ENCODE measurements around the gene KLHL4.
"Not testable (repeated sequence)": the region's sequence is repeated elsewhere in the genome, so short reads cannot be mapped to it uniquely, and the experiment has no call there.

The KLHL4 gene

DNA sequence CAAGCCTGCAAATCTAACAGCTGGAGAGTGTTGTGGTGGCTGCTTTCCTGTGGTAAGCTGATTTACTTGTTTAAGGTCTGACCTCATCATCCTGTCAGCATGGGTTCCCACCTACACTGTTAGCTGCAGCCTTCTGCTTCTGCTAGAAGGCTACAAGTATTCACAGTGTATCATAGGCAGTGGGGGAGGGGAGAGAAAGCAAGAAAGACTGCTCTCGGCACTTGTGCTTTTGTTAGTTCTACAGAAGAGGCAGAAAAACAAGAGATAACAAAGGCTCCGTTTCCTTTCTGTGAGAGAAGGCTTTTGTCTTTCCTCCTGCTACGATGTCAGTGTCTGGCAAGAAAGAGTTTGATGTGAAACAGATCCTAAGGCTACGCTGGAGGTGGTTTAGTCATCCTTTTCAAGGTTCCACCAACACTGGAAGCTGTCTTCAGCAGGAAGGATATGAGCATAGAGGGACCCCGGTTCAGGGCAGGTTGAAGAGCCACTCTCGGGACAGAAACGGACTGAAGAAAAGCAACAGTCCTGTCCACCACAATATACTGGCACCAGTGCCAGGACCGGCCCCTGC lies at the start of gene KLHL4:
TSS of gene KLHL4 (plus strand) at position 232 of the 571 bp plus-strand sequence. CDS start at position 324, 92 bp downstream.
- DNase-seq, result peak; percentile 62

GRCh38 chrX:87468941-87469340 lies 48.7 kb upstream of the KLHL4 start:
- no peak for DNase-seq

DNA sequence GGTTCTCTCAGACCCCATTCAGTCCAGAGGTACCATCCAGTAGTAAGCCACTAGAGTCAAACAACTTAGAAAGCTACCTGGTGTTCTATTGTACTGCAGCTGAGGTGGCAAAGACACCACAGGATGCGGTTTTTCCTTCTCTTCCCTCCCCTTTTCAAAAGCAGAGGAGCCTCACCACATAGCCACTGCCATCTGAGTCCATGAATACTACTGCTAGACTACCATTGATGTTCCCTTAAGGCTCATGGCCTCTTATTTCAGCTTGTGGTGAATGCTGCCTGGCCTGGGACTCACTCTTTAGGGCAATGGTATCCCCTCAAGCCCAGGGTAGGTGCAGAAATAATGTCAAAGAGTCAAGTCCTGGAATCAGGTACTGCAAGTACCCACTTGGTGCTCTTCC lies 41.8 kb upstream of the KLHL4 start:
- no peak for DNase-seq

- DNase-seq, result not testable (repeated sequence)
Observed at GRCh38 chrX:87478703-87479102, 38.9 kb upstream of the KLHL4 start.

DNA sequence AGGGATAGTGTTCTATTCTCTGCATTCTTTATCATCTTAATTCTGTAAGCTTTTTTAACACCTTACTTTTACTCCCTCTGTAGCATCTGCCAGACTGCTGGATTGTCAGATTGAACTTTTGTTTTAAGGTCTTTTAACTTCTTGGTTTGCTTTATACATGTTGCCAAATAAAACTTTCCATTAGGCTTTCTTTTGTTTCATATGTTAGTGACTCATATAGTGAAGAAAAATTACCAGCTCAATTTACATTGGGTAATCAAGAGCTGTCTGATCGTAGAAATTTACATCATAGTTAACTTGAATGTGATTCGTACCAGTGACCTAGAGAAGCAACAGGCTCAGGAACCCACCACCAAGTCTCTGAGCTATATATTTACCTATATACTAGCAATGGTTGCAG lies 28.5 kb upstream of the KLHL4 start:
- DNase-seq, result no peak

GRCh38 chrX:87515836-87516235 lies 1.8 kb upstream of the KLHL4 start:
- DNase-seq, result no peak

- DNase-seq, result no peak
Observed at GRCh38 chrX:87516717-87517121, 883 bp upstream of the KLHL4 start.

DNA sequence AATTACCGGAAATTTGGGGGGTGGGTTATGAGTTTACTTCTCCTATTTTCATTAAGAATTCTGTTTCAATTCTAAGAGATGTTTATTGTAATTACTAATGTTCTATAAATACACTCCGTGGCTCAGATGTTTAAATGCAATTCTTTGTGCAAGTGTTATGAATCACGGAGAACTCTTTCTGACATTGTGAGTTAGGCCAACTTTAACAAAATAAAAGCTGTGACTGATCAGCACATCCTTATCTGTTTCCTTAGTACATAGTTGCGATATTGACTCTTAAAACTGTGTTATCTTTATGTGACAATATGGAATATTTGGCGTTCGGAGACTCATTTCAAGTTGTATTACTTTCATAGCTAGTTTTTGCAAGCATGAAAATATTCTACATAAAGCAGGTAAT lies 902 bp downstream of the KLHL4 start:
- DNase-seq, result no peak

- no peak for DNase-seq
Observed at GRCh38 chrX:87525771-87526229, 8.2 kb downstream of the KLHL4 start.

DNA sequence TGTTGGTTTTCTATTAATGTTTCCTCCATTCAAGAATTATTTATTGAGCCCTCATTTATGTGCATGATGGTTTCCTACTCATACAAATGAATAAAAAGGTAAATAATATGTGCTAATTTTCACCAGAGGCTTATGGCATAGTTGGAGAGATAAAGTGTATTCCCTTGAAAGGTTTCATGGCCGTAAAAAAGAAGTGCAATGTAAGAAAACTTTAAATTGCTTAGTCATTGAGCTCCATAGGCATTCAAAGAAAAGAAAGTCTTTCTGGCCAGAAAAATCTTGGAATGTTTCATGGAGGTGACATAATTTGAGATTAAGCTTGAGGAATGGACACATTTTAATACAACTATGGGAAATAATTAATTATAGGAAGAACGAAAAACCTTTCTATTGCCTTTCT lies 8.7 kb downstream of the KLHL4 start:
- DNase-seq, result no peak

- DNase-seq, result no peak
Observed at GRCh38 chrX:87528487-87528886, 10.9 kb downstream of the KLHL4 start.

DNA sequence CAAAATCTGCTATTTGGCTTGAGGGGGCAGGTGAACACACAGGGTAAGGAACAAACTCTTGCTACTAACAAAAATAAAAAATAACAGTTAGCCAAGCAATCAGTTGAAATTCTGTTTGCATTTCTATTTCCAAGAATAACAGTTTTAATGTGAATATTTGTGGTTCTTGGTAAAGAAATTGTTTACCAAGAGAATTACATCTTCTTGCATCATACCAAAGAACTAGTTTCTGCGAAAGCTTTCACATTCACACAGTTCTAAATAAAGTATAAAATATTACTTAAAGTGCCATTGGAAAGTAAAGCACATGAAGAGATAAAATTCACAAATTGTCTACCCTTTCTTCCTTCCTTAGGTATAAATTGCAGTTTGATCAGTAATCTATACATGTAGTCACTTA lies 54.4 kb downstream of the KLHL4 start:
- no peak for DNase-seq

GRCh38 chrX:87572901-87573300 lies 55.3 kb downstream of the KLHL4 start:
- DNase-seq, result no peak

DNA sequence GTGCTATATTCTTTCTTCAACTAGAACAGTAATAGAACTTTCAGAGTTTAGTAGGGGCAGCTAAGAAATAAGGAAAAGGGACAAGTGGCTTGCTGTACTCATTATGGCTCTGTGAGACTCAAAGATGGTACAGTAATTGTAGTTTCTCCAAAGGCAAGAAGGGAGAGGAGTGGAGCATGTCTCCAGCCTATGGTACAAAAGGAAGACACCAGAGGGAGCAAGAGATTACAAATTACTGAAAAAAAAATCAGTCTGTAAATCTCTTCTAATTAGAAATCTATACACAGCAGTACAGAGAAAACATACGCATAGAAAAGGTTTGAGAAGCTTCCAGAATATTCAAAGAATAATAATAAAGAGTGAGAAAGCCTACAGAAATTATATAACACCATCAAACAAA lies 61.4 kb downstream of the KLHL4 start:
- DNase-seq, result no peak

DNA sequence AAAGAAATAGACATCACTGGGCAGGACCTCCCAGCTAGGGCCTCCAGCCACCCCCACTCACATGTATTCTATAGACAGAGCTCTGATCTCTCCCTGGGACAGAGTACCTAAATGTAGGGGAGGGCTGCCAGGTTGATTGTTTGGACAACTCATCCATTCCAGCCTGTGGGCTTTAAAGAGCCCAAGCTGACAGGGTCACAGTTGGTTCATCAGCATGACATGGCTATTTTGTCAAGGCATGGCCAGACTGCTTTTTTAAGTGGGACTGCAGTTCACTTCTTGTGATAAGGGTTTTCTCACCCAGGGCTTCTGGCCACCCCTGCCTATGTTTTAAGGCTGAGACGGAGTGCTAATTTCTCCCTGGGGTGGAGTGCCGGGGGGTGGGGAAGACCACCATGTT lies 63.3 kb downstream of the KLHL4 start:
- DNase-seq, result no peak

DNA sequence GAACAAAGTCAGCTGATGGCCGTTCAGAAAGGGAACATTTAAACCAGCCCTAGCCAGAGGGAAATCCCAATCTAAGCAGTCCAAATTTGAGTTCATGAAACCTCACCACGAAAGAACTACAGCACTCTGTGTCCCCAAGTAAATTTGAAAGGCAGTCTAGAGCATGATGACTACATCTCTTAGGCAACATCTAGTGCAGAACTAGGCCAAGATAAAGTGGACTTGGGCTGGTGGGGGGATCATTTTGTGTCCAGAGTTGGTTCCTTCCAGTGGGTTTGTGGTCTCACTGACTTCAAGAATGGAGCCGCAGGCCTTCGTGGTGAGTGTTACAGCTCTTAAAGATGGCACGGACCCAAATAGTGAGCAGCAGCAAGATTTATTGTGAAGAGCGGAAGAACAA lies 64.9 kb downstream of the KLHL4 start:
- DNase-seq, result no peak

DNA sequence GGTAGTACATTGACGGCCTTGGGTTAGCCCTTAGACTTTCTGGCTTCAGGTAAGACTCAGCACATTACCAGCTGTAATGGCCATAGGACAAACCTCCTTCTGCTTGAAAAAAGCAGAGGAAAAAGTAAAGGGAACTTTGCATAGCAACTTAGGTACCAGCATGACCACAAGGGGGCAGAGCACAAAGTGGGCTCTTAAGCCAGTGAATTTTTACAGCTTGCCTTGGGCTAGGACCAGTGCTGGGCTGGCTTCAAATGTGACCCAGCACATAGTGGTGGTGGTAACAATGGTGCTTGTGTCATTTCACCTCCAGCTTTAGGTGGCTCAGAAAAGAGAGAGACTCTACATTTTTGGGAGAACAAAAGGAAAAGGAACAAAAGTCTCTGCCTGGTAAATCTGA lies 66.1 kb downstream of the KLHL4 start:
- no peak for DNase-seq

DNA sequence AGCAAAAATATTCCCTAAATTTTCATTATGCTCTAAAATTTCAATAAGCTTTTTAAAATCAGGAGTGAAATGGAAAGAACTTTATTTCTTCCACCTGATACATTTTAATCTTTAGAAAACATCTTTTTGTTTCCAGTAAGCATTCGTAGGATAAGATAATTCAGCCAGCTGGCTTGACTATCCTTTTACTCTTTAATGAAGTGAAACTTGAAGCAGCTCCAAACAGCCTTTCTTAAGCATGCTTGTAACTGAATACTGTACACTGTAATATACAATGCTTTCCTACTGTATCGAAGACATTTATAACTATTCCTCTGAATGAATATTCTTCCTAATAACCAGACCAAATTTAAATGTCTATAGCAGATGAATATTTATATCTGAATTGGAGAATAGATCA lies 98.8 kb downstream of the KLHL4 start:
- no peak for DNase-seq

GRCh38 chrX:87621697-87622096 lies 104.1 kb downstream of the KLHL4 start:
- no peak for DNase-seq

GRCh38 chrX:87626996-87627395 lies 109.4 kb downstream of the KLHL4 start:
- DNase-seq, result no peak

- DNase-seq, result no peak
Observed at GRCh38 chrX:87634361-87634760, 116.8 kb downstream of the KLHL4 start.

DNA sequence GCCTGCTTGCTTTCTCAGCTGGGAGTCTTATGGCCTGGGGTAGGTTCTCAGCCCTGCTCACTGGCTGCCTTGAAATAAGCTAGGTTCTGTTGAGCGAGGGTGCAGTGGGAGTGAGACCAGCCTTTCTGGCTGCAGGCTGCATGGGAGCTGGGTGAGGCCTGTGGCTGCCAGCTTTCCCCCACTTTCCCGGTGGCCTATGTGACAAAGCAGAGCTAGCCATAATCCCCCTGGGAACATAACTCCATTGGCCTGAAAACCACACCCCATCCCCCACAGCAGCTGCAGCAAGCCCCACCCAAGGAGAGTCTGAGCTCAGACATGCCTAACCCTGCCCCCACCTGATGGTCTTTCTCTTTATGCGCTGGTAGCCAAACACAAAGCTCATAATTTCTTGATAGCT lies 118.9 kb downstream of the KLHL4 start:
- no peak for DNase-seq

DNA sequence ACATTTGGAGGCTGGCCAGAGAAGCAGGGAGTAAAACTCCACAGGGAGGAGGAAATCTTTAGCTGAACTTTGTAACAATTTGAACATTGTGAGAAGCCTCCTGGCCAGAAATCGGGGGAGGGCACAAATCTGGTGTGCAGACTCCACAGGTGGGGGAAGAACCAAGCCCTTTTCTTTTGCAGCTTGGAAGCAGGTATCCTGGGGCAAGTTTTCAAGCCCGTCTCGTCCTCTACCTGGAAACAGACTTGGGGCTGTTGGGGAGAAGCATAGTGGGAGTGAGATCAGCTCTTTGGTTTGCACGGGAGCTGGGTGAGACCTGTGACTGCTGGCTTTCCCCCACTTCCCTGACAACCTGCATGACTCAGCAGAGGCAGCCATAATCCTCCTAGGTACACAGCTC lies 123.8 kb downstream of the KLHL4 start:
- DNase-seq, result not testable (repeated sequence)

DNA sequence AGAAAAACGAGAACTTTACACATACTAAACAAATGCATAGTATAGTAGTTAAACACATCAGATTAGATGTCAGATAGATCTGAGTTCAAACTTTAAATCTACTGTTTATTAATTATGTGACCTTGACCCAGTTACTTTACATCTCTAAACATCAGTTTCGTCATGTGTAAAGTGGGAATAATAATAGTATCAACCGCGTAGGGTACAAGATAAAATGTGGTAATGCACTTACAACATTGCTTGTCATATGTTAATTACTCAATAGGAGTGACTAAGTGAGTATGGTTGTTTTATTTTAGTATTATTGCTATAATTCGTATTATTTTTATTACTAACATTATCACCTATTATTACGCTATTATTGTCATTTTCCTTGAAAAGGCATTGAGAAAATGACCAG lies 144.2 kb downstream of the KLHL4 start:
- no peak for DNase-seq

DNA sequence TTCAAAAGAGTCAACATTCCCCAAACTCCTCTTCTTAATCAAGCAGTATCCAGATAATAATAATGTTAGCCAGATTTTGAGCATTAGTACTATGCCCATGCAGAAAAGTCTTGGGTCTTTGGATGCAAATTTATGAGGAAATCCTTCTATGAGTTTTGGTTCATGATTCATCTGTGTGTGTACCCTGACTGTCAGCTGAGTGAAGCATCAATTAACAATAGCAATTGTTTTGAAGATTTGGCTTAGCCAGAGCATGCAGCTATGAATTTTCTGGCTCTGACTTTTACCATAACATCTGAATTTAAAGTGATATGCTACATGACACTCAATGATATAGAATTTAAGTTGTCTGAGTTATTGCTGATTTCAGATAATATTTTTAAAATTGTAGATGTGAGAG lies 145.8 kb downstream of the KLHL4 start:
- DNase-seq, result no peak

GRCh38 chrX:87664381-87664780 lies 146.8 kb downstream of the KLHL4 start:
- peak; percentile 1 for DNase-seq
